Measurements from ENCODE around the gene LAMC2.
A peak's percentile ranks its signal among the peaks of the same experiment; 100 is the strongest.

The LAMC2 gene

GRCh38 chr1:183150445-183150844, 35.6 kb upstream of the LAMC2 start:
- Histone ChIP-seq H3K4me1 (ENCODE audit: control insufficient read depth, low read depth, low read length) (no peaks in the 10 kb centered on the region), H3K27me3 (ENCODE audit: control insufficient read depth, insufficient read depth, low read length) (no peaks in the 10 kb centered on the region), H3K27ac (ENCODE audit: low read length) (no peak overlapping the region), H3K9ac (ENCODE audit: low read length) (no peak overlapping the region), H3K36me3 (ENCODE audit: control insufficient read depth, low read depth, low read length) (no peaks in the 10 kb centered on the region), H3K4me3 (ENCODE audit: low read length) (no peak overlapping the region), H3K9me3 (ENCODE audit: control insufficient read depth, low read depth, low read length) (no peaks in the 10 kb centered on the region)

- no peak overlapping the region for H3K9ac ChIP-seq (ENCODE audit: low read length)
Observed at GRCh38 chr1:183152180-183152579, 33.9 kb upstream of the LAMC2 start.

GRCh38 chr1:183155939-183156338, 30.1 kb upstream of the LAMC2 start:
- H3K9ac ChIP-seq (ENCODE audit: low read length): no peak overlapping the region
- no peak overlapping the region for H3K4me3 ChIP-seq (ENCODE audit: low read length)
- H3K27ac ChIP-seq (ENCODE audit: low read length): no peak overlapping the region

More at GRCh38 chr1:183152180-183152579, 33.9 kb upstream of the LAMC2 start:
- H3K27ac ChIP-seq (ENCODE audit: low read length): no peak overlapping the region
- no peaks in the 10 kb centered on the region for H3K9me3 ChIP-seq (ENCODE audit: control insufficient read depth, low read depth, low read length)
- no peaks in the 10 kb centered on the region for H3K36me3 ChIP-seq (ENCODE audit: control insufficient read depth, low read depth, low read length)
- H3K27me3 ChIP-seq (ENCODE audit: control insufficient read depth, insufficient read depth, low read length): no peaks in the 10 kb centered on the region
- no peaks in the 10 kb centered on the region for H3K4me1 ChIP-seq (ENCODE audit: control insufficient read depth, low read depth, low read length)
- H3K4me3 ChIP-seq (ENCODE audit: low read length): no peak overlapping the region

GRCh38 chr1:183159960-183160359, 26.1 kb upstream of the LAMC2 start:
- peaks cover 9% of the 10 kb centered on the region for H3K4me1 ChIP-seq (ENCODE audit: control insufficient read depth, low read depth, low read length)
- H3K4me3 ChIP-seq (ENCODE audit: low read length): no peak overlapping the region
- H3K27ac ChIP-seq (ENCODE audit: low read length): no peak overlapping the region
- no peaks in the 10 kb centered on the region for H3K9me3 ChIP-seq (ENCODE audit: control insufficient read depth, low read depth, low read length)
- no peaks in the 10 kb centered on the region for H3K27me3 ChIP-seq (ENCODE audit: control insufficient read depth, insufficient read depth, low read length)
- no peaks in the 10 kb centered on the region for H3K36me3 ChIP-seq (ENCODE audit: control insufficient read depth, low read depth, low read length)
- H3K9ac ChIP-seq (ENCODE audit: low read length): no peak overlapping the region

More at GRCh38 chr1:183155939-183156338, 30.1 kb upstream of the LAMC2 start:
- Histone ChIP-seq H3K36me3 (ENCODE audit: control insufficient read depth, low read depth, low read length) (no peaks in the 10 kb centered on the region), H3K27me3 (ENCODE audit: control insufficient read depth, insufficient read depth, low read length) (no peaks in the 10 kb centered on the region), H3K4me1 (ENCODE audit: control insufficient read depth, low read depth, low read length) (no peaks in the 10 kb centered on the region), H3K9me3 (ENCODE audit: control insufficient read depth, low read depth, low read length) (no peaks in the 10 kb centered on the region)

- H3K9ac ChIP-seq (ENCODE audit: low read length): no peak overlapping the region
- no peak overlapping the region for H3K27ac ChIP-seq (ENCODE audit: low read length)
- no peaks in the 10 kb centered on the region for H3K9me3 ChIP-seq (ENCODE audit: control insufficient read depth, low read depth, low read length)
- peaks cover 16% of the 10 kb centered on the region for H3K4me1 ChIP-seq (ENCODE audit: control insufficient read depth, low read depth, low read length)
- H3K36me3 ChIP-seq (ENCODE audit: control insufficient read depth, low read depth, low read length): no peaks in the 10 kb centered on the region
- H3K4me3 ChIP-seq (ENCODE audit: low read length): no peak overlapping the region
- no peaks in the 10 kb centered on the region for H3K27me3 ChIP-seq (ENCODE audit: control insufficient read depth, insufficient read depth, low read length)
Observed at GRCh38 chr1:183161391-183161790, 24.7 kb upstream of the LAMC2 start.

GRCh38 chr1:183163316-183163715, 22.7 kb upstream of the LAMC2 start:
- H3K4me3 ChIP-seq (ENCODE audit: low read length): no peak overlapping the region
- H3K27me3 ChIP-seq (ENCODE audit: control insufficient read depth, insufficient read depth, low read length): no peaks in the 10 kb centered on the region
- H3K9ac ChIP-seq (ENCODE audit: low read length): no peak overlapping the region
- H3K27ac ChIP-seq (ENCODE audit: low read length): no peak overlapping the region
- peaks cover 16% of the 10 kb centered on the region for H3K4me1 ChIP-seq (ENCODE audit: control insufficient read depth, low read depth, low read length)
- H3K9me3 ChIP-seq (ENCODE audit: control insufficient read depth, low read depth, low read length): no peaks in the 10 kb centered on the region
- no peaks in the 10 kb centered on the region for H3K36me3 ChIP-seq (ENCODE audit: control insufficient read depth, low read depth, low read length)

- no peaks in the 10 kb centered on the region for H3K9me3 ChIP-seq (ENCODE audit: control insufficient read depth, low read depth, low read length)
- no peak overlapping the region for H3K9ac ChIP-seq (ENCODE audit: low read length)
- no peaks in the 10 kb centered on the region for H3K36me3 ChIP-seq (ENCODE audit: control insufficient read depth, low read depth, low read length)
- H3K4me1 ChIP-seq (ENCODE audit: control insufficient read depth, low read depth, low read length): peaks cover 16% of the 10 kb centered on the region
- no peaks in the 10 kb centered on the region for H3K27me3 ChIP-seq (ENCODE audit: control insufficient read depth, insufficient read depth, low read length)
- H3K27ac ChIP-seq (ENCODE audit: low read length): peak overlapping the region; percentile 40
- H3K4me3 ChIP-seq (ENCODE audit: low read length): no peak overlapping the region
Observed at GRCh38 chr1:183164340-183164739, 21.7 kb upstream of the LAMC2 start.

- Histone ChIP-seq H3K4me3 (ENCODE audit: low read length) (no peak overlapping the region), H3K4me1 (ENCODE audit: control insufficient read depth, low read depth, low read length) (peaks cover 16% of the 10 kb centered on the region), H3K27ac (ENCODE audit: low read length) (no peak overlapping the region), H3K27me3 (ENCODE audit: control insufficient read depth, insufficient read depth, low read length) (no peaks in the 10 kb centered on the region), H3K9ac (ENCODE audit: low read length) (no peak overlapping the region), H3K36me3 (ENCODE audit: control insufficient read depth, low read depth, low read length) (no peaks in the 10 kb centered on the region), H3K9me3 (ENCODE audit: control insufficient read depth, low read depth, low read length) (no peaks in the 10 kb centered on the region)
Observed at GRCh38 chr1:183164963-183165362, 21.1 kb upstream of the LAMC2 start.

GRCh38 chr1:183165456-183165855, 20.6 kb upstream of the LAMC2 start:
- Histone ChIP-seq H3K4me1 (ENCODE audit: control insufficient read depth, low read depth, low read length) (peaks cover 16% of the 10 kb centered on the region), H3K36me3 (ENCODE audit: control insufficient read depth, low read depth, low read length) (no peaks in the 10 kb centered on the region), H3K9me3 (ENCODE audit: control insufficient read depth, low read depth, low read length) (no peaks in the 10 kb centered on the region), H3K4me3 (ENCODE audit: low read length) (no peak overlapping the region), H3K27me3 (ENCODE audit: control insufficient read depth, insufficient read depth, low read length) (no peaks in the 10 kb centered on the region), H3K27ac (ENCODE audit: low read length) (no peak overlapping the region), H3K9ac (ENCODE audit: low read length) (peak overlapping the region; percentile 5)

GRCh38 chr1:183166454-183166853, 19.6 kb upstream of the LAMC2 start:
- H3K36me3 ChIP-seq (ENCODE audit: control insufficient read depth, low read depth, low read length): no peaks in the 10 kb centered on the region
- H3K4me3 ChIP-seq (ENCODE audit: low read length): no peak overlapping the region
- H3K27me3 ChIP-seq (ENCODE audit: control insufficient read depth, insufficient read depth, low read length): no peaks in the 10 kb centered on the region
- H3K27ac ChIP-seq (ENCODE audit: low read length): no peak overlapping the region
- H3K4me1 ChIP-seq (ENCODE audit: control insufficient read depth, low read depth, low read length): peaks cover 16% of the 10 kb centered on the region
- H3K9me3 ChIP-seq (ENCODE audit: control insufficient read depth, low read depth, low read length): no peaks in the 10 kb centered on the region
- no peak overlapping the region for H3K9ac ChIP-seq (ENCODE audit: low read length)

- Histone ChIP-seq H3K4me1 (ENCODE audit: control insufficient read depth, low read depth, low read length) (peaks cover 16% of the 10 kb centered on the region), H3K27ac (ENCODE audit: low read length) (no peak overlapping the region), H3K9me3 (ENCODE audit: control insufficient read depth, low read depth, low read length) (no peaks in the 10 kb centered on the region), H3K4me3 (ENCODE audit: low read length) (no peak overlapping the region), H3K27me3 (ENCODE audit: control insufficient read depth, insufficient read depth, low read length) (no peaks in the 10 kb centered on the region), H3K9ac (ENCODE audit: low read length) (no peak overlapping the region), H3K36me3 (ENCODE audit: control insufficient read depth, low read depth, low read length) (no peaks in the 10 kb centered on the region)
Observed at GRCh38 chr1:183167676-183168075, 18.4 kb upstream of the LAMC2 start.

- H3K36me3 ChIP-seq (ENCODE audit: control insufficient read depth, low read depth, low read length): no peaks in the 10 kb centered on the region
- H3K4me1 ChIP-seq (ENCODE audit: control insufficient read depth, low read depth, low read length): peaks cover 16% of the 10 kb centered on the region
- H3K27me3 ChIP-seq (ENCODE audit: control insufficient read depth, insufficient read depth, low read length): no peaks in the 10 kb centered on the region
- H3K9ac ChIP-seq (ENCODE audit: low read length): no peak overlapping the region
- no peak overlapping the region for H3K27ac ChIP-seq (ENCODE audit: low read length)
- no peaks in the 10 kb centered on the region for H3K9me3 ChIP-seq (ENCODE audit: control insufficient read depth, low read depth, low read length)
- H3K4me3 ChIP-seq (ENCODE audit: low read length): no peak overlapping the region
Observed at GRCh38 chr1:183168308-183168707, 17.8 kb upstream of the LAMC2 start.

All from iPS-18a (cell line).